T-helper 2 cell treated with Interferon-gamma antibody and Interleukin-4, amounts not matched to agents 5 μg/mL and 100 μg/mL, for 36 hours (primary cell): ENCODE results near the gene SYNCRIP.

Experiments
- DNase-seq: peaks from one replicate; pipeline ENCODE4 v3.0.0; 2021; ENCODE audit warnings: low spot score
- H3K27ac Mint-ChIP-seq: one replicate; pipeline ENCODE4 v1.8.0; 2021; ENCODE audit warnings: mild to moderate bottlenecking, mixed read lengths
- H3K27me3 Mint-ChIP-seq: one replicate; pipeline ENCODE4 v1.8.0; 2021; ENCODE audit warnings: low read depth, mixed read lengths
- H3K36me3 Mint-ChIP-seq: one replicate; pipeline ENCODE4 v1.8.0; 2021; ENCODE audit warnings: low read depth, mixed read lengths
- H3K4me1 Mint-ChIP-seq: one replicate; pipeline ENCODE4 v1.8.0; 2021; ENCODE audit warnings: low read depth, mixed read lengths
- H3K4me3 Mint-ChIP-seq: one replicate; pipeline ENCODE4 v1.8.0; 2022; ENCODE audit warnings: mild to moderate bottlenecking, moderate library complexity, mixed read lengths
- H3K9me3 Mint-ChIP-seq: one replicate; pipeline ENCODE4 v1.8.0; 2021; ENCODE audit warnings: mixed read lengths

The SYNCRIP gene

GRCh38 chr6:85676086-85676729 lies 33.5 kb upstream of the SYNCRIP start:
- peaks cover 68% of the 10 kb centered on the region for H3K36me3 Mint-ChIP-seq
- H3K9me3 Mint-ChIP-seq, result no peaks in the 10 kb centered on the region
- peaks cover 52% of the 10 kb centered on the region for H3K4me1 Mint-ChIP-seq
- peak overlapping the region; percentile 99 for H3K4me3 Mint-ChIP-seq
- no peaks in the 10 kb centered on the region for H3K27me3 Mint-ChIP-seq
- H3K27ac Mint-ChIP-seq, result peak overlapping the region; percentile 49
- DNase-seq, result no peak

GRCh38 chr6:85675030-85675819 lies 32.5 kb upstream of the SYNCRIP start:
- Mint-ChIP-seq H3K9me3 (no peaks in the 10 kb centered on the region), H3K4me1 (peaks cover 55% of the 10 kb centered on the region), H3K36me3 (peaks cover 66% of the 10 kb centered on the region), H3K27me3 (no peaks in the 10 kb centered on the region), H3K4me3 (peak overlapping the region; percentile 99), H3K27ac (peak overlapping the region; percentile 23)
- DNase-seq, result no peak

- Mint-ChIP-seq H3K36me3 (peaks cover 70% of the 10 kb centered on the region), H3K27ac (peak overlapping the region; percentile 23), H3K4me3 (peak overlapping the region; percentile 99), H3K4me1 (peaks cover 57% of the 10 kb centered on the region), H3K27me3 (no peaks in the 10 kb centered on the region), H3K9me3 (no peaks in the 10 kb centered on the region)
- no peak for DNase-seq
Observed at GRCh38 chr6:85674604-85675003, 31.9 kb upstream of the SYNCRIP start.

- Mint-ChIP-seq H3K9me3 (peaks cover 2% of the 10 kb centered on the region), H3K36me3 (peaks cover 72% of the 10 kb centered on the region), H3K27ac (peak overlapping the region; percentile 1), H3K4me1 (peaks cover 67% of the 10 kb centered on the region), H3K27me3 (no peaks in the 10 kb centered on the region), H3K4me3 (no peak overlapping the region)
- no peak for DNase-seq
Observed at GRCh38 chr6:85673198-85674139, 30.8 kb upstream of the SYNCRIP start.

GRCh38 chr6:85672623-85673022 lies 29.9 kb upstream of the SYNCRIP start:
- no peak for DNase-seq
- Mint-ChIP-seq H3K27ac (no peak overlapping the region), H3K9me3 (peaks cover 3% of the 10 kb centered on the region), H3K36me3 (peaks cover 64% of the 10 kb centered on the region), H3K4me3 (no peak overlapping the region), H3K4me1 (peaks cover 71% of the 10 kb centered on the region), H3K27me3 (no peaks in the 10 kb centered on the region)

- no peak overlapping the region for H3K4me3 Mint-ChIP-seq
- H3K36me3 Mint-ChIP-seq, result peaks cover 59% of the 10 kb centered on the region
- H3K27ac Mint-ChIP-seq, result no peak overlapping the region
- no peaks in the 10 kb centered on the region for H3K27me3 Mint-ChIP-seq
- H3K9me3 Mint-ChIP-seq, result peaks cover 3% of the 10 kb centered on the region
- DNase-seq, result no peak
- H3K4me1 Mint-ChIP-seq, result peaks cover 71% of the 10 kb centered on the region
Observed at GRCh38 chr6:85672050-85672449, 29.4 kb upstream of the SYNCRIP start.

GRCh38 chr6:85670573-85670972 lies 27.9 kb upstream of the SYNCRIP start:
- peaks cover 58% of the 10 kb centered on the region for H3K4me1 Mint-ChIP-seq
- DNase-seq, result no peak
- H3K27ac Mint-ChIP-seq, result peak overlapping the region; percentile 84
- no peaks in the 10 kb centered on the region for H3K27me3 Mint-ChIP-seq
- peaks cover 3% of the 10 kb centered on the region for H3K9me3 Mint-ChIP-seq
- H3K4me3 Mint-ChIP-seq, result peak overlapping the region; percentile 78
- peaks cover 47% of the 10 kb centered on the region for H3K36me3 Mint-ChIP-seq

GRCh38 chr6:85669735-85670194 lies 27.1 kb upstream of the SYNCRIP start:
- Mint-ChIP-seq H3K4me1 (peaks cover 51% of the 10 kb centered on the region), H3K27me3 (no peaks in the 10 kb centered on the region), H3K27ac (peak overlapping the region; percentile 79), H3K9me3 (peaks cover 3% of the 10 kb centered on the region), H3K4me3 (peak overlapping the region; percentile 78), H3K36me3 (peaks cover 40% of the 10 kb centered on the region)
- peak; percentile 63 for DNase-seq

- no peak overlapping the region for H3K27ac Mint-ChIP-seq
- no peaks in the 10 kb centered on the region for H3K27me3 Mint-ChIP-seq
- no peaks in the 10 kb centered on the region for H3K4me1 Mint-ChIP-seq
Observed at GRCh38 chr6:85662251-85662650, 19.6 kb upstream of the SYNCRIP start.

GRCh38 chr6:85660181-85660611 lies 17.5 kb upstream of the SYNCRIP start:
- no peak for DNase-seq
- Mint-ChIP-seq H3K27ac (no peak overlapping the region), H3K9me3 (peaks cover 15% of the 10 kb centered on the region), H3K4me3 (no peak overlapping the region), H3K27me3 (peaks cover 7% of the 10 kb centered on the region), H3K4me1 (no peaks in the 10 kb centered on the region), H3K36me3 (peaks cover 5% of the 10 kb centered on the region)

More at GRCh38 chr6:85662251-85662650, 19.6 kb upstream of the SYNCRIP start:
- Mint-ChIP-seq H3K36me3 (peaks cover 6% of the 10 kb centered on the region), H3K9me3 (peaks cover 9% of the 10 kb centered on the region), H3K4me3 (no peak overlapping the region)
- DNase-seq, result no peak

- peaks cover 14% of the 10 kb centered on the region for H3K27me3 Mint-ChIP-seq
Observed at GRCh38 chr6:85650606-85651005, 7.9 kb upstream of the SYNCRIP start.

GRCh38 chr6:85644279-85644762 lies 1.6 kb upstream of the SYNCRIP start:
- Mint-ChIP-seq H3K36me3 (peaks cover 30% of the 10 kb centered on the region), H3K27me3 (peaks cover 9% of the 10 kb centered on the region), H3K4me1 (peaks cover 34% of the 10 kb centered on the region), H3K4me3 (peak overlapping the region; percentile 79), H3K9me3 (no peaks in the 10 kb centered on the region), H3K27ac (peak overlapping the region; percentile 85)
- DNase-seq, result no peak

More at GRCh38 chr6:85650606-85651005, 7.9 kb upstream of the SYNCRIP start:
- Mint-ChIP-seq H3K9me3 (no peaks in the 10 kb centered on the region), H3K27ac (no peak overlapping the region), H3K36me3 (no peaks in the 10 kb centered on the region), H3K4me1 (peaks cover under 1% of the 10 kb centered on the region), H3K4me3 (no peak overlapping the region)
- no peak for DNase-seq

- Mint-ChIP-seq H3K4me3 (peak overlapping the region; percentile 98), H3K36me3 (peaks cover 36% of the 10 kb centered on the region), H3K9me3 (no peaks in the 10 kb centered on the region), H3K27me3 (peaks cover 4% of the 10 kb centered on the region), H3K4me1 (peaks cover 39% of the 10 kb centered on the region), H3K27ac (peak overlapping the region; percentile 99)
- peak; percentile 79 for DNase-seq
Observed at GRCh38 chr6:85643537-85644278, 1.0 kb upstream of the SYNCRIP start.
